GM12878 (cell line): ENCODE measurements around the gene ENDOD1. TPM values are rescaled to one million over a fixed set of nuclear protein-coding genes. Genes with fewer than 3 reads are reported as not detected.

ENCODE experiments used
- ATAC-seq: fragments of 200-7000 bp; cut with Tn5 transposase; 3 replicates; pipeline ENCODE4 v1.9.1; 2020; ENCODE audit warnings: mild to moderate bottlenecking, moderate library complexity
- BruUV-seq: library from RNA; stranded (reverse); fragments of 400-500 nt; replicated peaks from 2 replicates; lab custom pipeline; 2021; lab: Mats Ljungman, UMichigan
- CTCF ChIA-PET: fragments of 300-600 bp; sonication (Branson Sonifier 250); formaldehyde crosslinking; extraction: SDS; loops from one replicate; lab custom pipeline; 2021; ENCODE audit warnings: inconsistent platforms; lab: Yijun Ruan, JAX
- POLR2A ChIA-PET: fragments of 350-600 bp; formaldehyde crosslinking; extraction: SDS; loops from one replicate; lab custom pipeline; 2021; ENCODE audit warnings: inconsistent platforms; lab: Charles Lee
- RAD21 ChIA-PET: fragments of 300-600 bp; sonication (Branson Sonifier 250); formaldehyde crosslinking; loops from one replicate; lab custom pipeline; 2023; ENCODE audit warnings: antibody characterized with exemption; ENCODE audit not compliant: unreplicated experiment; lab: Charles Lee
- SMC1A ChIA-PET: fragments of 300-600 bp; sonication (Branson Sonifier 250); formaldehyde crosslinking; loops from one replicate; lab custom pipeline; 2023; ENCODE audit not compliant: unreplicated experiment, uncharacterized antibody; lab: Charles Lee
- DNase-seq: peaks from one replicate; pipeline ENCODE4 v3.0.0-alpha.2; 2011; ENCODE audit warnings: low read depth, low spot score
- FAIRE-seq: peaks from 3 replicates; lab custom pipeline; 2011; peaks lifted over from hg19 to GRCh38; lab: Jason Lieb, UNC
- H2AFZ ChIP-seq: 2 replicates; pipeline ENCODE4 v1.6.0; 2011; ENCODE audit warnings: low read depth, low read length, control low read depth; ENCODE audit not compliant: control insufficient read depth
- H3K27ac ChIP-seq: 2 replicates; pipeline ENCODE4 v1.5.1; 2011; ENCODE audit warnings: control low read depth; ENCODE audit not compliant: control insufficient read depth, insufficient read depth
- H3K27me3 ChIP-seq, 2 experiments: replicated peaks in 1 of 2; 2 replicates each; pipeline versions ENCODE4 v1.6.0 to v1.6.1; 2011; ENCODE audit warnings: low read length in 1 of 2; ENCODE audit not compliant: control insufficient read depth in 2 of 2, insufficient read depth in 2 of 2
- H3K36me3 ChIP-seq, 2 experiments: 2 replicates each; pipeline ENCODE4 v1.5.1; 2011; ENCODE audit warnings: low read length in 1 of 2; ENCODE audit not compliant: control insufficient read depth in 2 of 2, insufficient read depth in 2 of 2
- H3K4me1 ChIP-seq: 2 replicates; pipeline ENCODE4 v1.6.1; 2011; ENCODE audit warnings: mild to moderate bottlenecking, low read length, moderate library complexity, mixed read lengths; ENCODE audit not compliant: control insufficient read depth, insufficient read depth
- H3K4me2 ChIP-seq: 2 replicates; pipeline ENCODE4 v1.6.0; 2011; ENCODE audit warnings: control low read depth; ENCODE audit not compliant: control insufficient read depth, insufficient read depth
- H3K4me3 ChIP-seq: fragments of 200-600 bp; sonication (generic); 2 replicates; pipeline ENCODE4 v1.5.1; 2016
- H3K79me2 ChIP-seq: 2 replicates; pipeline ENCODE4 v1.6.0; 2011; ENCODE audit warnings: low read length; ENCODE audit not compliant: control insufficient read depth, insufficient read depth
- H3K9ac ChIP-seq: 2 replicates; pipeline ENCODE4 v1.8.0; 2011; ENCODE audit warnings: low read length, control low read depth, mixed read lengths; ENCODE audit not compliant: control insufficient read depth, insufficient read depth
- H3K9me3 ChIP-seq: replicated peaks from 3 replicates; pipeline ENCODE4 v1.5.1; 2011; ENCODE audit warnings: mild to moderate bottlenecking, low read length; ENCODE audit not compliant: control insufficient read depth, insufficient read depth
- H4K20me1 ChIP-seq: 2 replicates; pipeline ENCODE4 v1.6.0; 2011; ENCODE audit not compliant: control insufficient read depth, insufficient read depth
- CBX5 ChIP-seq: sonication (generic); IDR thresholded peaks from 2 replicates; pipeline ENCODE4 v1.6.1; 2016; ENCODE audit warnings: low read depth, moderate library complexity, mild to moderate bottlenecking, inconsistent platforms
- CTCF ChIP-seq, 3 experiments: IDR thresholded peaks in 2 of 3; conservative IDR thresholded peaks in 1 of 3; 2 replicates each; pipeline ENCODE4 v1.5.1; 2011; ENCODE audit warnings: low read depth in 3 of 3, low read length in 3 of 3, mild to moderate bottlenecking in 3 of 3, control low read depth in 2 of 3, moderate library complexity in 2 of 3, inconsistent platforms in 1 of 3, mixed read lengths in 1 of 3; ENCODE audit not compliant: control insufficient read depth in 2 of 3, insufficient read depth in 1 of 3; ENCODE audit errors: extremely low read depth in 1 of 3
- ETV6 ChIP-seq, 2 experiments: fragments of 450-650 bp in 1 of 2; IDR thresholded peaks in 1 of 2; conservative IDR thresholded peaks in 1 of 2; 2 replicates each; pipeline ENCODE4 v1.6.1; 2014; ENCODE audit warnings: antibody characterized with exemption in 1 of 2, borderline replicate concordance in 1 of 2, low read depth in 1 of 2, mild to moderate bottlenecking in 1 of 2, moderate library complexity in 1 of 2
- GATAD2B ChIP-seq: fragments of 450-650 bp; conservative IDR thresholded peaks from 2 replicates; pipeline ENCODE4 v1.6.1; 2017; ENCODE audit warnings: low read depth, mild to moderate bottlenecking, moderate library complexity
- MTA2 ChIP-seq: fragments of 450-650 bp; IDR thresholded peaks from 2 replicates; pipeline ENCODE4 v1.6.1; 2016; ENCODE audit warnings: low read depth, mild to moderate bottlenecking, moderate library complexity
- PAX8 ChIP-seq: fragments of 450-650 bp; IDR thresholded peaks from 2 replicates; pipeline ENCODE4 v1.6.1; 2017; ENCODE audit warnings: mild to moderate bottlenecking, moderate library complexity
- PML ChIP-seq: IDR thresholded peaks from 2 replicates; pipeline ENCODE4 v1.6.1; 2012; ENCODE audit warnings: low read length, inconsistent platforms
- RAD21 ChIP-seq: IDR thresholded peaks from 2 replicates; pipeline ENCODE4 v1.6.1; 2011; ENCODE audit warnings: mild to moderate bottlenecking, low read depth, low read length, moderate library complexity; ENCODE audit not compliant: insufficient read depth
- RB1 ChIP-seq: fragments of 450-650 bp; formaldehyde crosslinking; IDR thresholded peaks from 2 replicates; pipeline ENCODE4 v1.6.1; 2017; ENCODE audit warnings: mild to moderate bottlenecking, borderline replicate concordance
- RFX5 ChIP-seq: IDR thresholded peaks from 2 replicates; pipeline ENCODE4 v1.6.1; 2011; ENCODE audit warnings: low read depth, low read length, improper control_type of control experiment
- WGBS: methylation state at CpG from one replicate; pipeline ENCODE4 v1.1.6; 2016; ENCODE audit warnings: low lambda C conversion rate; ENCODE audit not compliant: insufficient replicate concordance, insufficient coverage; ENCODE audit errors: missing lambda C conversion rate; 5-methylcytosine and 5-hydroxymethylcytosine counted together
- in situ Hi-C: fragments of 300-500 bp; cut with MboI; formaldehyde crosslinking; loops from 9 replicates; pipeline ENCODE4 v1.14.3; 2018; ENCODE audit warnings: mixed read lengths
- intact Hi-C: fragments of 100-400 bp; cut with micrococcal nuclease; formaldehyde crosslinking; loops from one replicate; pipeline ENCODE4 v1.14.2; 2022; ENCODE audit not compliant: unreplicated experiment
- polyA plus RNA-seq, 11 experiments: library from polyadenylated mRNA; depleted of rRNA in 4 of 11; unstranded in 6 of 11; stranded (reverse) in 5 of 11; fragments of >200 nt; fragmentation: Nextera tagmentation in 4 of 11; fragmentation: Illumina TruSeq in 1 of 11; extraction: Ambion mirVana in 4 of 11; extraction: Trizol in 1 of 11; gene quantifications; 1 replicate in 1 of 11; 2 replicates in 10 of 11; pipeline versions ENCODE4 v1.2.1 to v1.2.3, GENCODE V29; 2011 to 2016; ENCODE audit warnings: inconsistent platforms in 2 of 11, missing spikeins in 2 of 11, low read depth in 1 of 11
- total RNA-seq, 4 experiments: library from RNA; depleted of rRNA in 3 of 4; stranded (reverse); fragments of >200 nt in 3 of 4; fragmentation: Illumina TruSeq in 1 of 4; extraction: Trizol in 1 of 4; gene quantifications; 2 replicates each; pipeline versions ENCODE4 v1.2.1 to v1.2.3, GENCODE V29; 2013 to 2021

ENDOD1 gene
- total and polyA plus RNA-seq, 10 of the 15 experiments (the other 5 are each of a cell fraction or from before 2014, with no cell fraction given), result 6.0 to 30.0 (median 12.1) TPM

- intact Hi-C loops (loop anchor here (1.0 to 5.0 kb wide), 3 partner anchors 23 to 695 kb away; partner anchors contain the start of genes FAM76B and SESN3), in situ Hi-C loops (loop anchor here (10.0 kb wide), 1 partner anchor 1152 kb away; no protein-coding TSS in a partner anchor)
- Histone ChIP-seq H4K20me1 (no peaks in the 10 kb centered on the region), H3K27ac (no peak overlapping the region; the same call in 1 of the 2 replicates), H3K9ac (no peak overlapping the region), H3K9me3 (no peaks in the 10 kb centered on the region), H3K79me2 (peaks cover 11% of the 10 kb centered on the region), H3K27me3 (no peaks in the 10 kb centered on the region), H2AFZ (no peak overlapping the region), H3K4me2 (peak overlapping the region; percentile 74), H3K36me3 (no peaks in the 10 kb centered on the region), H3K4me1 (peaks cover 45% of the 10 kb centered on the region), H3K4me3 (peak overlapping the region; percentile 6; the same call in 1 of the 2 replicates)
- no TSS peak for BruUV-seq
- RAD21 ChIA-PET, result interaction anchor here (0.6 to 12.5 kb wide), 12 partner anchors 8 to 149 kb away, joined by 3 to 244 read pairs (median 4); partner anchors contain the start of genes CWC15, KDM4D and SRSF8
- FAIRE-seq, result peak; percentile 27
- WGBS, result 62% methylated on average over 3 of the region's 5 CpGs
- DNase-seq, result no peak
- POLR2A ChIA-PET, result interaction anchor here (0.5 to 8.0 kb wide), 14 partner anchors 8 to 1345 kb away, joined by 3 to 139 read pairs (median 6); partner anchors contain the start of genes CEP57, CWC15, KDM4D and SESN3
- TF ChIP-seq CBX5, result 0 out of 2 replicates have a peak, but pooled peaks have one; percentile 13
- TF ChIP-seq PML, result no peak
- TF ChIP-seq RAD21, result peak; percentile 27; the same call in 1 of the 2 replicates
- no peak for TF ChIP-seq RB1
- no peak for TF ChIP-seq MTA2
- no peak for TF ChIP-seq PAX8
- TF ChIP-seq CTCF (IDR thresholded peaks at IDR 0.05 in 2 of 3, conservative IDR thresholded peaks at IDR 0.05 in 1 of 3; ENCODE audit: control insufficient read depth in 2 of 3, extremely low read depth in 1 of 3, insufficient read depth in 1 of 3, low read depth in 3 of 3, low read length in 3 of 3), result peak; percentile 42 to 77 (median 69)
- no peak for TF ChIP-seq ETV6 (conservative IDR thresholded peaks at IDR 0.05 in 1 of 2, IDR thresholded peaks at IDR 0.05 in 1 of 2; ENCODE audit: borderline replicate concordance in 1 of 2, low read depth in 1 of 2)
- TF ChIP-seq RFX5, result no peak
- 0 out of 2 replicates have a peak, but pooled peaks have one; percentile 24 for TF ChIP-seq GATAD2B
- CTCF ChIA-PET, result interaction anchor here (0.5 to 13.7 kb wide), 15 partner anchors 9 to 1153 kb away, joined by 3 to 296 read pairs (median 7); partner anchors contain the start of gene SRSF8
- ATAC-seq, result peak; percentile 37
- SMC1A ChIA-PET, result interaction anchor here (0.8 to 17.5 kb wide), 13 partner anchors 8 to 161 kb away, joined by 3 to 315 read pairs (median 5); partner anchors contain the start of gene SRSF8
Observed at GRCh38 chr11:95092549-95093324, 3.1 kb downstream of the ENDOD1 start.
